ENCODE measurements around the gene ACAA1.

Gene ACAA1

GRCh38 chr3:38120693-38121450 lies 16.1 kb downstream of the ACAA1 start:
- Histone ChIP-seq H3K36me3 (peaks cover 28% of the 10 kb centered on the region), H3K27me3 (ENCODE audit: insufficient read depth, low read depth, severe bottlenecking) (no peaks in the 10 kb centered on the region), H3K9me3 (ENCODE audit: severe bottlenecking) (no peaks in the 10 kb centered on the region), H3K27ac (no peak overlapping the region), H3K4me3 (ENCODE audit: low read depth, low read length) (no peak overlapping the region)
- TF ChIP-seq CTCF (IDR thresholded peaks at IDR 0.05; ENCODE audit: low read depth, low read length) = no peak
- no peak for DNase-seq

GRCh38 chr3:38119821-38120692 lies 16.9 kb downstream of the ACAA1 start:
- H3K27ac ChIP-seq = no peak overlapping the region
- no peak for DNase-seq

GRCh38 chr3:38119248-38119544 lies 17.7 kb downstream of the ACAA1 start:
- H3K4me3 ChIP-seq (ENCODE audit: low read depth, low read length) = no peak overlapping the region
- H3K9me3 ChIP-seq (ENCODE audit: severe bottlenecking) = no peaks in the 10 kb centered on the region
- no peaks in the 10 kb centered on the region for H3K27me3 ChIP-seq (ENCODE audit: insufficient read depth, low read depth, severe bottlenecking)
- H3K27ac ChIP-seq = no peak overlapping the region
- no peak for TF ChIP-seq CTCF (IDR thresholded peaks at IDR 0.05; ENCODE audit: low read depth, low read length)
- DNase-seq = no peak
- peaks cover 16% of the 10 kb centered on the region for H3K36me3 ChIP-seq

More at GRCh38 chr3:38119821-38120692, 16.9 kb downstream of the ACAA1 start:
- TF ChIP-seq CTCF (IDR thresholded peaks at IDR 0.05; ENCODE audit: low read depth, low read length) = no peak
- Histone ChIP-seq H3K4me3 (ENCODE audit: low read depth, low read length) (no peak overlapping the region), H3K27me3 (ENCODE audit: insufficient read depth, low read depth, severe bottlenecking) (no peaks in the 10 kb centered on the region), H3K36me3 (peaks cover 20% of the 10 kb centered on the region), H3K9me3 (ENCODE audit: severe bottlenecking) (no peaks in the 10 kb centered on the region)

- TF ChIP-seq CTCF (IDR thresholded peaks at IDR 0.05; ENCODE audit: low read depth, low read length) = no peak
- peaks cover 13% of the 10 kb centered on the region for H3K36me3 ChIP-seq
- no peak overlapping the region for H3K4me3 ChIP-seq (ENCODE audit: low read depth, low read length)
- H3K27me3 ChIP-seq (ENCODE audit: insufficient read depth, low read depth, severe bottlenecking) = no peaks in the 10 kb centered on the region
- no peaks in the 10 kb centered on the region for H3K9me3 ChIP-seq (ENCODE audit: severe bottlenecking)
- H3K27ac ChIP-seq = no peak overlapping the region
- DNase-seq = no peak
These were observed 18.3 kb downstream of the ACAA1 start for GRCh38 chr3:38118421-38119247.

- Histone ChIP-seq H3K27me3 (ENCODE audit: insufficient read depth, low read depth, severe bottlenecking) (no peaks in the 10 kb centered on the region), H3K27ac (no peak overlapping the region), H3K36me3 (peaks cover 12% of the 10 kb centered on the region), H3K4me3 (ENCODE audit: low read depth, low read length) (no peak overlapping the region), H3K9me3 (ENCODE audit: severe bottlenecking) (no peaks in the 10 kb centered on the region)
- DNase-seq = peak; percentile 78
- TF ChIP-seq CTCF (IDR thresholded peaks at IDR 0.05; ENCODE audit: low read depth, low read length) = peak; percentile 96
These were observed 19.0 kb downstream of the ACAA1 start for GRCh38 chr3:38117748-38118420.

All from WERI-Rb-1 (cell line).